Putamen (tissue), 1 donor: ENCODE data around the gene EPS8.

Experiments
- DNase-seq: peaks from one replicate; pipeline ENCODE4 v3.0.0-alpha.2; 2016; ENCODE audit warnings: low spot score

The EPS8 gene

GRCh38 chr12:15789220-15790171, at the start of gene EPS8:
Gene EPS8 (minus strand): TSS chr12:15789388. CDS start chr12:15682951, 106,437 bp downstream.
- DNase-seq = peak; percentile 89

- no peak for DNase-seq
These were observed 48.1 kb upstream of the EPS8 start for GRCh38 chr12:15837141-15837790.

- DNase-seq = no peak
These were observed 45.4 kb upstream of the EPS8 start for GRCh38 chr12:15834575-15834974.

- no peak for DNase-seq
These were observed 42.3 kb upstream of the EPS8 start for GRCh38 chr12:15831315-15831978.

GRCh38 chr12:15830538-15830937, 41.4 kb upstream of the EPS8 start:
- DNase-seq = no peak

- no peak for DNase-seq
These were observed 40.8 kb upstream of the EPS8 start for GRCh38 chr12:15829949-15830348.

- no peak for DNase-seq
These were observed 40.1 kb upstream of the EPS8 start for GRCh38 chr12:15829255-15829654.

GRCh38 chr12:15827136-15827535, 37.9 kb upstream of the EPS8 start:
- no peak for DNase-seq

GRCh38 chr12:15824516-15824915, 35.3 kb upstream of the EPS8 start:
- no peak for DNase-seq

- DNase-seq = no peak
These were observed 34.4 kb upstream of the EPS8 start for GRCh38 chr12:15823360-15824128.

- no peak for DNase-seq
These were observed 30.7 kb upstream of the EPS8 start for GRCh38 chr12:15819644-15820437.

- DNase-seq = no peak
These were observed 29.2 kb upstream of the EPS8 start for GRCh38 chr12:15818418-15818817.

- no peak for DNase-seq
These were observed 26.5 kb upstream of the EPS8 start for GRCh38 chr12:15815730-15816129.

GRCh38 chr12:15811214-15812127, 22.3 kb upstream of the EPS8 start:
- no peak for DNase-seq

GRCh38 chr12:15808652-15809051, 19.5 kb upstream of the EPS8 start:
- DNase-seq = no peak

- no peak for DNase-seq
These were observed 19.1 kb upstream of the EPS8 start for GRCh38 chr12:15808250-15808649.

- no peak for DNase-seq
These were observed 17.6 kb upstream of the EPS8 start for GRCh38 chr12:15806826-15807225.

GRCh38 chr12:15801770-15802744, 12.9 kb upstream of the EPS8 start:
- DNase-seq = no peak

GRCh38 chr12:15800278-15800677, 11.1 kb upstream of the EPS8 start:
- no peak for DNase-seq
